H1 (cell line): Measurements from ENCODE around the gene GLIS2. TPM values are rescaled to one million over a fixed set of nuclear protein-coding genes. Genes with fewer than 3 reads are reported as not detected.

ENCODE experiments used
- BACH1 ChIP-seq: IDR thresholded peaks from 2 replicates; pipeline ENCODE4 v1.6.1; 2012; ENCODE audit warnings: low read length, improper control_type of control experiment
- BRCA1 ChIP-seq: IDR thresholded peaks from 2 replicates; pipeline ENCODE4 v1.6.1; 2012; ENCODE audit warnings: low read depth, low read length, improper control_type of control experiment
- CBX5 ChIP-seq: fragments of 300-800, 300-1000 bp; sonication (generic); IDR thresholded peaks from 2 replicates; pipeline ENCODE4 v1.7.1; 2016; ENCODE audit warnings: antibody characterized with exemption, low read length, low read depth
- CEBPB ChIP-seq: IDR thresholded peaks from 2 replicates; pipeline ENCODE4 v1.6.1; 2012; ENCODE audit warnings: low read depth, low read length
- CHD2 ChIP-seq: IDR thresholded peaks from 2 replicates; pipeline ENCODE4 v1.6.1; 2012; ENCODE audit warnings: low read length, improper control_type of control experiment
- CREB1 ChIP-seq: IDR thresholded peaks from 2 replicates; pipeline ENCODE4 v1.6.1; 2012; ENCODE audit warnings: inconsistent platforms
- EZH2 ChIP-seq: fragments of 200-600 bp; sonication (generic); IDR thresholded peaks from 2 replicates; pipeline ENCODE4 v1.7.1; 2012; ENCODE audit warnings: low read depth, mild to moderate bottlenecking, moderate library complexity, low read length, inconsistent platforms; ENCODE audit not compliant: severe bottlenecking
- GABPA ChIP-seq: IDR thresholded peaks from 2 replicates; pipeline ENCODE4 v1.6.1; 2011; ENCODE audit warnings: mild to moderate bottlenecking, low read length, moderate library complexity, borderline replicate concordance; ENCODE audit not compliant: insufficient read depth
- HDAC2 ChIP-seq, 2 experiments: fragments of 300-600 bp in 1 of 2; sonication (generic) in 1 of 2; IDR thresholded peaks; 2 replicates each; pipeline ENCODE4 v1.6.1; 2011 to 2012; ENCODE audit warnings: low read depth in 2 of 2, low read length in 2 of 2, mild to moderate bottlenecking in 2 of 2, moderate library complexity in 2 of 2, borderline replicate concordance in 1 of 2, inconsistent platforms in 1 of 2
- HDAC6 ChIP-seq: IDR thresholded peaks from one replicate; pipeline ENCODE4 v1.7.1; 2012; ENCODE audit warnings: low read depth, mild to moderate bottlenecking, inconsistent platforms, low read length, moderate library complexity
- JUND ChIP-seq: IDR thresholded peaks from 2 replicates; pipeline ENCODE4 v1.6.1; 2011; ENCODE audit warnings: mild to moderate bottlenecking, improper control_type of control experiment, low read length
- KDM1A ChIP-seq: fragments of 200-600, 300-600 bp; sonication (generic); IDR thresholded peaks from 2 replicates; pipeline ENCODE4 v1.7.1; 2016; ENCODE audit warnings: mild to moderate bottlenecking, low read length, borderline replicate concordance
- KDM5A ChIP-seq: fragments of 200-600 bp; IDR thresholded peaks from 2 replicates; pipeline ENCODE4 v1.7.1; 2012; ENCODE audit warnings: mild to moderate bottlenecking, low read length, inconsistent platforms, mixed read lengths
- PHF8 ChIP-seq: fragments of 200-600 bp; sonication (generic); conservative IDR thresholded peaks from 2 replicates; pipeline ENCODE4 v1.7.1; 2012; ENCODE audit warnings: low read depth, mild to moderate bottlenecking, inconsistent platforms, low read length, moderate library complexity
- POU5F1 ChIP-seq: IDR thresholded peaks from 2 replicates; pipeline ENCODE4 v1.6.1; 2011; ENCODE audit warnings: low read depth, mild to moderate bottlenecking, low read length, moderate library complexity
- RNF2 ChIP-seq: fragments of 200-900, 300-1000 bp; sonication (generic); IDR thresholded peaks from 2 replicates; pipeline ENCODE4 v1.7.1; 2016; ENCODE audit warnings: borderline replicate concordance, low read depth, mild to moderate bottlenecking, antibody characterized with exemption, low read length; ENCODE audit not compliant: poor library complexity, severe bottlenecking; ENCODE audit errors: missing control alignments
- SAP30 ChIP-seq: fragments of 300-600 bp; sonication (generic); IDR thresholded peaks from 2 replicates; pipeline ENCODE4 v1.7.1; 2012; ENCODE audit warnings: low read length, moderate library complexity, mild to moderate bottlenecking, inconsistent platforms; ENCODE audit not compliant: insufficient read depth, insufficient replicate concordance
- SIN3A ChIP-seq, 2 experiments: IDR thresholded peaks in 1 of 2; conservative IDR thresholded peaks in 1 of 2; 2 replicates each; pipeline ENCODE4 v1.6.1; 2011 to 2012; ENCODE audit warnings: low read length in 2 of 2, improper control_type of control experiment in 1 of 2, low read depth in 1 of 2, mild to moderate bottlenecking in 1 of 2
- SP2 ChIP-seq: IDR thresholded peaks from 2 replicates; pipeline ENCODE4 v1.6.1; 2012; ENCODE audit warnings: mild to moderate bottlenecking, low read length, inconsistent platforms
- SP4 ChIP-seq: IDR thresholded peaks from 2 replicates; pipeline ENCODE4 v1.6.1; 2012; ENCODE audit warnings: low read length, inconsistent platforms
- SRF ChIP-seq: IDR thresholded peaks from 2 replicates; pipeline ENCODE4 v1.6.1; 2011; ENCODE audit warnings: mild to moderate bottlenecking, low read depth, low read length, moderate library complexity
- TAF7 ChIP-seq: optimal IDR thresholded peaks from 2 replicates; pipeline ENCODE3; 2011; ENCODE audit warnings: low read depth, mild to moderate bottlenecking, inconsistent platforms, low read length, moderate library complexity, borderline replicate concordance
- TEAD4 ChIP-seq: IDR thresholded peaks from 2 replicates; pipeline ENCODE4 v1.6.1; 2012; ENCODE audit warnings: low read depth, low read length, inconsistent platforms, mixed read lengths
- polyA plus RNA-seq, 7 experiments: library from polyadenylated mRNA; depleted of rRNA in 3 of 7; stranded (reverse) in 5 of 7; unstranded in 2 of 7; fragments of >200 nt in 5 of 7; fragments of 200-250 nt in 2 of 7; gene quantifications; 1 replicate in 5 of 7; 2 replicates in 1 of 7; 4 replicates in 1 of 7; pipeline versions ENCODE4 v1.2.1 to v1.2.3, GENCODE V29; 2011 to 2013; ENCODE audit warnings: missing spikeins in 2 of 7, mixed read lengths in 2 of 7
- total RNA-seq: library from RNA; stranded (reverse); fragmentation: NEBNext Ultra II Directional; extraction: Animal tissue kit (Norgen Biotek cat#: 25700); gene quantifications from 2 replicates; pipeline ENCODE4 v1.2.1, GENCODE V29; 2021
- TF ChIP-seq, protein P1 (sequence below): IDR thresholded peaks from 2 replicates; pipeline ENCODE4 v1.6.1; 2012; ENCODE audit warnings: inconsistent platforms

GLIS2 gene
- total and polyA plus RNA-seq, 2 of the 8 experiments (the other 6 are each of a cell fraction or from before 2014, with no cell fraction given): 4.3 to 17.4 TPM

DNA sequence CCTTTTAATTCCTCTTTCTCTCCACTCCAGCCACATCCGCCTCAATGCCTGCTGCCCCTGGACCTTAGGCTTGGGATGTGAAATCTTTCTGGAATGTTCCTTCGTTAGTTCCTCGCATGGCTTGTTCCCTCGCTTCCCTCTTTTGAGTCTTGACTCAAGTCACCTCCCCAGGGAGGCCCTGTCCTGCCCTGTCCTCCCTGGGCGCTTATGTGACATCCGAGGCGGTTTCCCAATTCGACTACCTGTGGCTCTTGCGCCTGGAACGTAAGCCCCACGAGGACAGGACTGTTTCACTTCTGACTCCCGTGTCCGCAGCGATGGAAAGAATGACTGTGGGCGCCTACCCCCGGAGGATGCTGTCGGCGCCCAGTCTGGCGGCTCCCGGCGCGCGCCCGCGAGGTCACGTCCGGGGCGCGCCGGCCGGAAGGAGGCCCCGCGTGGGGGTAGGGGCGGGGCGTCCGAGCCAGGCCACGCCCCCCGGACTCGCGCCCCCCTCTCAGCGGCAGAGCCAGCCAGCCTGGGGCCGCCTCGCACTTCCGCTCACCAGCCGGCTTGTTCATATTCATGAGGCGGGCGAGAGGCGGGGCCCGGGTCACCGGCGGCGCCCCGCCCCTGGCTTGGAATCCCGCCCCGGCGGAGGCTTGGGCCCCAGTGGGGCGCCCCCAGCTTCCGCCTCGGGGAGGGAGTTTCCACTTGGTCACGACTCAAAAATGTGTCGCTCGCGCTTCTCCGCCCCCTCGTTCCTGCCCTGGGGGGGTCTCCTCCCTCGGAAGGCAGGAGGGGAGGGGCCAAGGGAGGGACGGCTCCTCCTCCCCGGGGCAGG is 8.4 kb upstream of the GLIS2 start (continued):
- TF ChIP-seq CEBPB (no peak), PHF8 (peak; percentile 35; the same call in 1 of the 2 replicates), CBX5 (no peak), CHD2 (no peak), RNF2 (no peak), GABPA (no peak), BRCA1 (no peak), SRF (no peak), KDM5A (no peak), TEAD4 (peak; percentile 59), KDM1A (no peak), JUND (0 out of 2 replicates have a peak, but pooled peaks have one; percentile 72), SP4 (0 out of 2 replicates have a peak, but pooled peaks have one; percentile 58), HDAC6 (no peak), CREB1 (peak; percentile 39; the same call in 1 of the 2 replicates), TAF7 (no peak), HDAC2 (IDR thresholded peaks at IDR 0.05; ENCODE audit: borderline replicate concordance in 1 of 2, low read depth in 2 of 2, low read length in 2 of 2) (peak; percentile 41 to 54; a peak in 1 of 4 replicates), POU5F1 (no peak), SP2 (no peak), EZH2 (no peak), SAP30 (no peak), BACH1 (peak; percentile 66), SIN3A (conservative IDR thresholded peaks at IDR 0.05 in 1 of 2, IDR thresholded peaks at IDR 0.05 in 1 of 2; ENCODE audit: low read depth in 1 of 2, low read length in 2 of 2) (0 out of 4 replicates have a peak, but pooled peaks of 1 of the 2 experiments have one; percentile 28)
- TF ChIP-seq, protein P1, sequence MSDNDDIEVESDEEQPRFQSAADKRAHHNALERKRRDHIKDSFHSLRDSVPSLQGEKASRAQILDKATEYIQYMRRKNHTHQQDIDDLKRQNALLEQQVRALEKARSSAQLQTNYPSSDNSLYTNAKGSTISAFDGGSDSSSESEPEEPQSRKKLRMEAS: peak; percentile 12
